GM12875 (cell line): ENCODE measurements around the gene POLA1.

Experiments
- H3K4me3 ChIP-seq: one replicate; pipeline ENCODE4 v1.5.1; 2011; ENCODE audit warnings: low read depth, low read length, control low read depth
- TF ChIP-seq, protein P1 (sequence below): IDR thresholded peaks from 2 replicates; pipeline ENCODE4 v1.5.1; 2011; ENCODE audit warnings: low read depth, mild to moderate bottlenecking, control low read depth, inconsistent platforms, low read length, moderate library complexity, borderline replicate concordance; ENCODE audit not compliant: insufficient read depth

Gene POLA1

GRCh38 chrX:24876530-24877287 is 183.0 kb downstream of the POLA1 start:
- no peak overlapping the region for H3K4me3 ChIP-seq
- TF ChIP-seq, protein P1, sequence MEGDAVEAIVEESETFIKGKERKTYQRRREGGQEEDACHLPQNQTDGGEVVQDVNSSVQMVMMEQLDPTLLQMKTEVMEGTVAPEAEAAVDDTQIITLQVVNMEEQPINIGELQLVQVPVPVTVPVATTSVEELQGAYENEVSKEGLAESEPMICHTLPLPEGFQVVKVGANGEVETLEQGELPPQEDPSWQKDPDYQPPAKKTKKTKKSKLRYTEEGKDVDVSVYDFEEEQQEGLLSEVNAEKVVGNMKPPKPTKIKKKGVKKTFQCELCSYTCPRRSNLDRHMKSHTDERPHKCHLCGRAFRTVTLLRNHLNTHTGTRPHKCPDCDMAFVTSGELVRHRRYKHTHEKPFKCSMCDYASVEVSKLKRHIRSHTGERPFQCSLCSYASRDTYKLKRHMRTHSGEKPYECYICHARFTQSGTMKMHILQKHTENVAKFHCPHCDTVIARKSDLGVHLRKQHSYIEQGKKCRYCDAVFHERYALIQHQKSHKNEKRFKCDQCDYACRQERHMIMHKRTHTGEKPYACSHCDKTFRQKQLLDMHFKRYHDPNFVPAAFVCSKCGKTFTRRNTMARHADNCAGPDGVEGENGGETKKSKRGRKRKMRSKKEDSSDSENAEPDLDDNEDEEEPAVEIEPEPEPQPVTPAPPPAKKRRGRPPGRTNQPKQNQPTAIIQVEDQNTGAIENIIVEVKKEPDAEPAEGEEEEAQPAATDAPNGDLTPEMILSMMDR: no peak

DNA sequence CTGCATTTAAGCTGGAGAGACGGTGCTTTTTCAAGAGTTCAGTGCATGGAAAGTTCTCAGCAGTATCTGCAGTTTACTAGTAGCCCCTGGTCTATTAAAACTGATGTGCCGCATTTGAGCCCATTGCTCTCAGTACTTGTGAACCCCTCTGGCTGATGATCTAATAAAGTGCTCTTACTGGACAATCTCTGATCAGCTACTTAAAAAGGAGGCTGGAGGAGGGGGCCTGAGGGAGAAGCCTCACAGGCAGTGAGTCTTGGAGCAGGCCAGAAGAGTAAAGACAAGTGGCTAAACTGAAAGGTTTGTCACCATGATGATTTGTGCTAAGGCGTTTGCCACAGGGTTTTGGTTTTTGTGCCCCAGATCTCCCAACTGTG is 183.6 kb downstream of the POLA1 start:
- TF ChIP-seq, protein P1: no peak
- no peak overlapping the region for H3K4me3 ChIP-seq

GRCh38 chrX:24877854-24878650 is 184.3 kb downstream of the POLA1 start:
- TF ChIP-seq, protein P1: no peak
- H3K4me3 ChIP-seq: no peak overlapping the region

GRCh38 chrX:24879679-24880078 is 186.0 kb downstream of the POLA1 start:
- H3K4me3 ChIP-seq: no peak overlapping the region
- TF ChIP-seq, protein P1: no peak

DNA sequence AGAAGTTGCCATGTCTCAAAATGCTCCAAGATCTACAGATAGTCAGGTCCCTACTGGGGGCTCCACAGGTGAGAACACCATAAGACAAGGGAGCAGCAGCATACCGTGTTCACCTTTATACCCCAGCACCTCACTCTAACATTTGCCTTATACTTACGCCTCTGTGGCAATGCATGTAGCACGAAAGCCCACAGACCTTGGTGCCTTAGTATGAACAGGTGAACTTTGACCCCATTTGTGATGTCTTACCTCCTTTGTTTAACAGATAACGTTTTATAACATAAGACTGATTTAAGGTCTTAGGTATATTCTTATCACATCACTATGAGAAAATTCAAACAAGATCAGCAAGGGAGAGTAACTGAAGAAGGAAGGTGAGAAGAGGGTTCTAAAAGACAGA is 193.2 kb downstream of the POLA1 start:
- no peak overlapping the region for H3K4me3 ChIP-seq

GRCh38 chrX:24890677-24891076 is 197.0 kb downstream of the POLA1 start:
- TF ChIP-seq, protein P1: no peak
- no peak overlapping the region for H3K4me3 ChIP-seq

More for the DNA sequence above, 193.2 kb downstream of the POLA1 start:
- TF ChIP-seq, protein P1: no peak
